ENCODE measurements around the gene LRRC37A3.
"Not testable (repeated sequence)": the region's sequence is repeated elsewhere in the genome, so short reads cannot be mapped to it uniquely, and the experiment has no call there.

The LRRC37A3 gene

GRCh38 chr17:64919289-64920025, at the start of gene LRRC37A3:
Gene LRRC37A3, minus strand, starts transcription at chr17:64919478. Its CDS starts 22,221 bp downstream, at chr17:64897257.
- DNase-seq (ENCODE audit: low read depth in 2 of 2), result peak; percentile 98 to 100

DNA sequence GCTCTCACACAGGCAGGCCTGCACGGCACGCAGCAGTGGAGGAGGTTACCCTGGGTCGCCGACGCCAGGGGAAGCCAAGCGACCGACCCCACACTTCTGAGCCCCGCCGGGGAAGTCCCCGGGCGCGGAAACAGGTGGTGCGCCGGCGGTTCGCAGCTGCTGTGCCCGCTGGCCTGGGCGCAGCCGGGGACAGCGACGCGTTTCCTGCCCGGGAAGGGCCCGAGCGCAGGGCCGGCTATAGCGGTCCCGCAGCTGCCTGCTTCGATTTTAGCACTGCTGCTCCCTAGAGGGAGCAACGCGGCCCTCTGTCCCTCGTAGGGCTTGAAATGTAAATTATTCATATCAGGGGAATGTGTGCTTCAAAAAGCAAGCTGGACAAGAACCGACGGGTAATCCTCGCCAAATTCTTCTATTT, 46.6 kb upstream of the LRRC37A3 start:
- peak; percentile 63 to 75 for DNase-seq (ENCODE audit: low read depth in 2 of 2)

- DNase-seq (ENCODE audit: low read depth in 2 of 2), result not testable (repeated sequence)
Observed at GRCh38 chr17:64965256-64965872, 46.1 kb upstream of the LRRC37A3 start.

DNA sequence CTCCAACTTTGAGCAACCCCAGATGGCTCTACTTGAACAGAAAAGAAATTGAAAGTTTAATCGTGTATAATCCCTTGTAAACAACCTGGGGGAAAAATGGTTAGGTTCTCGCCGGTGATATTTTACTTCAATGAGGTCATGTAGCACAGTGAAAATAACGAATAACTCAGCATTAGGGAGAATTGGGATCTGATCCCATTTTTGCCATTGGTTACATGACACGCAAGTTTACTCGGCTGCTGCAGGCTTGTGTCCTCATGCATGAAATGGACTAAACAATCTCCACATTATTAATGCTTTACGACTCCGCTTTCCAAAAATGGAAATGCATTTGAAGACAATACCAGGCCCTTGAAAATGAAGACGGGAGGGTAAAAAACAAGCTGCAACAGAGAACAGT, 45.5 kb upstream of the LRRC37A3 start:
- DNase-seq (ENCODE audit: low read depth in 2 of 2), result no peak

- not testable (repeated sequence) for DNase-seq (ENCODE audit: low read depth in 2 of 2)
Observed at GRCh38 chr17:64963814-64964213, 44.5 kb upstream of the LRRC37A3 start.

- not testable (repeated sequence) for DNase-seq (ENCODE audit: low read depth in 2 of 2)
Observed at GRCh38 chr17:64961563-64962378, 42.5 kb upstream of the LRRC37A3 start.

GRCh38 chr17:64951877-64952276, 32.6 kb upstream of the LRRC37A3 start:
- no peak for DNase-seq (ENCODE audit: low read depth in 2 of 2)

DNA sequence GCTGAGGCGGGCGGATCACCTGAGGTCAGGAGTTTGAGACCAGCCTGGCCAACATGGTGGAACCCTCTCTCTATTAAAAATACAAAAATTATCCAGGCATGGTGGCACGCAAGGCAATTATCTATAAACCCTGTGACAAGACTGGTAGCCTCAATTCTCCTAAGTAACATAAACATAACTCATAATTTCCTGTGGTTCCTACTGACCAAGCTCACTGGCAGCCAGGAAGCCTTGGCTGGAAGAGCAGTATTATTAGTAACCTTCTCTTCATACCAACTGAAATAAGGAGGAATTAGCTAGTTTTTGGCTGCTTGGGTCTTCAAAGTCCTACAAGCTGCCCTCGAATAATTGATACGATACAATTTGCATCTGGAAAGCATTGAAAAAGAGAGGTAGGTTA, 31.6 kb upstream of the LRRC37A3 start:
- no peak for DNase-seq (ENCODE audit: low read depth in 2 of 2)

GRCh38 chr17:64947152-64947551, 27.9 kb upstream of the LRRC37A3 start:
- no peak for DNase-seq (ENCODE audit: low read depth in 2 of 2)

DNA sequence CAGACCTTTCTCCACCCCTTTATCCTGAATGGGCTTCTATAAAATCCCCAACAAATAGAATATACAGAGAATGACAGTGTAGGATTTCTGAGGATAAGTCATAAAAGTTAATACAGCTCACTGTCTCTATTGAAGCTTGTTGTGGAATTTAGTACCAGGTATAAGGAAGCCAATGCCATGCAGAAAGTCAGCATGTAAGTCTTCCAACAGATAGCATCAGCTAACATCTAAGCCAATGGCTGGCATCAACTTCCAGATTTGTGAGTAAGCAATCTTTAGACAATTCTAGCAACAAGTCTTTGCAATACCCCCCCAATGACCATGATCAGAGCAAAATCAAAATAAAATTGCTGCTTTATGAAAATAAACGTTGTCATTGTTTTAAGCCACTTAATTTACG, 22.5 kb upstream of the LRRC37A3 start:
- no peak for DNase-seq (ENCODE audit: low read depth in 2 of 2)

DNA sequence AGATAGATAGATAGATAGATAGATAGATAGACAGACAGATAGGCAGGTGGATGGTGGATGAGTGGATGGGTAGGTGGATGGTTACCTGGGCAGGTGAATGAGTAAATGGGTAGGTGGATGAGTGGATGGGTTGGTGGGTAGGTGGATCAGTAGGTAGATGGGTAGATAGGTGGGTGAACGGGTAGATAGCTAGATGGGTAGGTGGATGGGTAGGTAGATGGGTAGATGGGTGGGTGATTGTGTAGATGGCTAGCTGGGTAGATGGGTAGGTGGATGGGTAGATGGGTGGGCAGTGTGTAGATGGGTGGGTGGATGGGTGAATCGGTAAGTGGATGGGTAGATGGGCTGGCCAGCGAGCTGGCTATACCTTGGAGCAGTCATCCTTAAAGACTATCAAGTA, 21.8 kb upstream of the LRRC37A3 start:
- DNase-seq (ENCODE audit: low read depth in 2 of 2), result no peak

DNA sequence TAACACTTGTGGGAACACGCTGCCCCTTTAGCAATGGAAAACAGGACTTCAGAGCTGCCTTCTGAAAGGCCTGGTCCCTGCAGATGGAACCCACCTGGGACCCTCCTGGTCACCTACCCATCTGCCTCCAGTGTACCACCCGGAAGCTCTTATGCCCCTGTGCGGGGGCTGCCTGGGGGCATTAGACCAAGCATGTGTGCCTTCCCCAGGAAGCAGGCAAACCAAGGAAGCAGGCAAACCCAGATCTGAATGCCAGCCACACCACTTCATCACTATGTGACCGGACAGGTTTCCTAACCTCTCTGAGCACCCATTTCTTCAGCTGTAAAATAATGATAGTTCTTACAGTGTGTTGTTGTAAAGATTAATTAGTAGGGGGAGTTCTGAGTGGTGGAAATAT, 20.8 kb upstream of the LRRC37A3 start:
- no peak for DNase-seq (ENCODE audit: low read depth in 2 of 2)

DNA sequence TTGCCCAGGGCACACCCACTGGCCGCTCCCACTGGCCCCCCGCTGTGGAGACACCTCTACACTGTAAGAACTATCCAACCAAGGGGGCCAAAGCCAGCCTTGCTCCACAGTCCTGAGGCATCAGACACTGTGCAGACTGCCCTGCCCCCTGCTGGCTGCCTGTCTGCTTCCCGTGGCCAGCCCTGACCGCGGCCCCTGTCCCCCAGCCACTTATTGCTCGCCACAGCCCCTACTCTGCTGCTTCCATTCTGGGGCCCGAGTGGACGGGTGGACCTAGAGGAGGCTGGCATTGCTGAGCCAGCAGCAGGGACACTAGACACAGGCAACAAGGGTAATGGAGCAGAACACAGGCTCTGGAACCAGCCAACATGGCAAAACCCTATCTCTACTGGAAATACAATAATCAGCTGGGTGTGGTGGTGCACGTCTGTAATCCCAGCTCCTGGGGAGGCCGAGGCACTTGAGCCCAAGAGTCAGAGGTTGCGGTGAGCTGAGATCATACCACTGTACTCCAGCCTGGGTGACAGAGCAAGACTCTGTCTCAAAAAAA, 19.7 kb upstream of the LRRC37A3 start:
- peak; percentile 16 to 34 for DNase-seq (ENCODE audit: low read depth in 2 of 2)

DNA sequence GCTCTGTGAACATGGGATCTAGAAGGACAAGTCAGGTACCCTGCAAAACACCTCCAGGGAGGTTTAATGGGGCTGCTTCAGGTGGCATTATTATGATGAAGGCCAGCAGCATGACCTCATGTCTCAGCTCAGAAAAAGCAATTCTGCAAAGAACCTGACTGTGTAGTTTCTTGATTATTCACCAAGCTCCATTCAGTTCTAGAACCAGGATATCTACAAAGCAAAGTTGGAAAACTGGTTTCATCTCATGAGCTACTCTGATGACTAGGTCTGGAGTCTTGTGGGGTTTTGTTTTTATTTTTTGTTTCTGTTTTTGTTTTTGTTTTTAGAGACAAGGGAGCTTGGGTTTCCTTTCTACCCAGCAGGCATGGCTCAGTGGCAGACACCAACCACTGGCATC, 19.0 kb upstream of the LRRC37A3 start:
- no peak for DNase-seq (ENCODE audit: low read depth in 2 of 2)

- DNase-seq (ENCODE audit: low read depth in 2 of 2), result no peak
Observed at GRCh38 chr17:64936117-64936516, 16.8 kb upstream of the LRRC37A3 start.

DNA sequence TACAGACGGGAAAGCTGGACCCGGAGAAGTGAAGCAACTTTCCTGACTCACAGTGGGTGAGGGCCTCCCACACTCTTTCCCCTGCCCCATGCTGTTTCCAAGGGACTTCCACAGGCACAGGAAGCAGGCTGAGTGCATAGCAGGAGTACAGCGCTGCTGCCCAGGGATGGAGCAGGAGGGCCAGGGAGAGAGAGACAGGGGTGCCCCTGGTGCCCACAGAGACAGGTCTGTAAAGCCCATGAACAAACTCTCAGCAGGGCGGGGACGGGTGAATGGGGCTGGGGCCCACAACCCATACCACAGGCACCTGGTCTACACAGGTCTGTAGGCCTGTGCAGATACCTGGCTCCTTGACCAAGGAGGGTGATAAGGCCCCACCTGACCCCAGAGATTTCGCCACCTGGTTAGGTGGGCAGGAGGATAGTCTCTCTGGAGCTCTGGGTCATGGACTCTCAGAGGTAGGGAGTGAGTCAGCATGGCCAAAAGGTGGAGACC, 15.1 kb upstream of the LRRC37A3 start:
- DNase-seq (ENCODE audit: low read depth in 2 of 2), result not testable (repeated sequence)

- DNase-seq (ENCODE audit: low read depth in 2 of 2), result not testable (repeated sequence)
Observed at GRCh38 chr17:64932850-64933249, 13.6 kb upstream of the LRRC37A3 start.

DNA sequence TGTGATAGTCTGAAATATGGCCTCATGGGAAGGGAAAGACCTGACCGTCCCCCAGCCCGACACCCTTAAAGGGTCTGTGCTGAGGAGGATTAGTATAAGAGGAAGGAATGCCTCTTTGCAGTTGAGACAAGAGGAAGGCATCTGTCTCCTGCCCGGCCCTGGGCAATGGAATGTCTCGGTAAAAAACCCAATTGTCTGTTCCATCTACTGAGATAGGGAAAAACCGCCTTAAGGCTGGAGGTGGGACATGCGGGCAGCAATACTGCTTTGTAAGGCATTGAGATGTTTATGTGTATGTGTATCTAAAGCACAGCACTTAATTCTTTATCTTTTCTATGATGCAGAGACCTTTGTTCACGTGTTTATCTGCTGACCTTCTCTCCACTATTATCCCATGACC, 11.1 kb upstream of the LRRC37A3 start:
- not testable (repeated sequence) for DNase-seq (ENCODE audit: low read depth in 2 of 2)

- DNase-seq (ENCODE audit: low read depth in 2 of 2), result not testable (repeated sequence)
Observed at GRCh38 chr17:64929419-64930209, 10.3 kb upstream of the LRRC37A3 start.

GRCh38 chr17:64928701-64929100, 9.4 kb upstream of the LRRC37A3 start:
- not testable (repeated sequence) for DNase-seq (ENCODE audit: low read depth in 2 of 2)

- DNase-seq (ENCODE audit: low read depth in 2 of 2), result peak in 1 of 2 donors; percentile 13
Observed at GRCh38 chr17:64927444-64927843, 8.2 kb upstream of the LRRC37A3 start.
